ENCODE results near the gene UROD.
"Not testable (repeated sequence)": the region's sequence is repeated elsewhere in the genome, so short reads cannot be mapped to it uniquely, and the experiment has no call there.

UROD gene

DNA sequence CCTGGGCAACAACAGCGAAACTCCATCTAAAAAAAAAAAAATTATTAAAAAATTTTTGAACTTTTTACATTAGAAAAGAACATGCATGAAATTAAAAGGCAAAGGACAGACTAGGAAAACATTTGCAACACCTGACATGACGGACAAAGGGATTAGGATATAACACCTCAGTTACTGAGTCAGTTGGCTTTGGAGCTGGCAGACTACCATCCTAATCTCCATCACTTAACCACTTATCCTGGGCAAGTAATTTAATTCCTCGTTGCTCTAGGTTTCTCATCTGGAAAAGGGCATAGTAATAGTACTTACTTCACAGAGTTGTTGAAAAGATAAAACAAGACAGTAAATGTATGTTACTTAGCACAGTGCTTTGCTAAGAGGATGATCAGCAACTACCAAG lies 12.8 kb upstream of the UROD start:
- H3K4me3 ChIP-seq (ENCODE audit: low read depth, low read length) = no peak overlapping the region
- DNase-seq = no peak
- in situ Hi-C loops (cut with HindIII; ENCODE audit: low pct_ligation_motif_present, low sequenced_read_pairs) = no loop called here
- no peak overlapping the region for H3K27ac ChIP-seq
- peaks cover 19% of the 10 kb centered on the region for H3K36me3 ChIP-seq (replicated peaks)
- TF ChIP-seq, protein P1, sequence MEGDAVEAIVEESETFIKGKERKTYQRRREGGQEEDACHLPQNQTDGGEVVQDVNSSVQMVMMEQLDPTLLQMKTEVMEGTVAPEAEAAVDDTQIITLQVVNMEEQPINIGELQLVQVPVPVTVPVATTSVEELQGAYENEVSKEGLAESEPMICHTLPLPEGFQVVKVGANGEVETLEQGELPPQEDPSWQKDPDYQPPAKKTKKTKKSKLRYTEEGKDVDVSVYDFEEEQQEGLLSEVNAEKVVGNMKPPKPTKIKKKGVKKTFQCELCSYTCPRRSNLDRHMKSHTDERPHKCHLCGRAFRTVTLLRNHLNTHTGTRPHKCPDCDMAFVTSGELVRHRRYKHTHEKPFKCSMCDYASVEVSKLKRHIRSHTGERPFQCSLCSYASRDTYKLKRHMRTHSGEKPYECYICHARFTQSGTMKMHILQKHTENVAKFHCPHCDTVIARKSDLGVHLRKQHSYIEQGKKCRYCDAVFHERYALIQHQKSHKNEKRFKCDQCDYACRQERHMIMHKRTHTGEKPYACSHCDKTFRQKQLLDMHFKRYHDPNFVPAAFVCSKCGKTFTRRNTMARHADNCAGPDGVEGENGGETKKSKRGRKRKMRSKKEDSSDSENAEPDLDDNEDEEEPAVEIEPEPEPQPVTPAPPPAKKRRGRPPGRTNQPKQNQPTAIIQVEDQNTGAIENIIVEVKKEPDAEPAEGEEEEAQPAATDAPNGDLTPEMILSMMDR (IDR thresholded peaks at IDR 0.05; ENCODE audit: low read depth, low read length, missing control alignments) = no peak
- no peaks in the 10 kb centered on the region for H3K27me3 ChIP-seq (replicated peaks)

DNA sequence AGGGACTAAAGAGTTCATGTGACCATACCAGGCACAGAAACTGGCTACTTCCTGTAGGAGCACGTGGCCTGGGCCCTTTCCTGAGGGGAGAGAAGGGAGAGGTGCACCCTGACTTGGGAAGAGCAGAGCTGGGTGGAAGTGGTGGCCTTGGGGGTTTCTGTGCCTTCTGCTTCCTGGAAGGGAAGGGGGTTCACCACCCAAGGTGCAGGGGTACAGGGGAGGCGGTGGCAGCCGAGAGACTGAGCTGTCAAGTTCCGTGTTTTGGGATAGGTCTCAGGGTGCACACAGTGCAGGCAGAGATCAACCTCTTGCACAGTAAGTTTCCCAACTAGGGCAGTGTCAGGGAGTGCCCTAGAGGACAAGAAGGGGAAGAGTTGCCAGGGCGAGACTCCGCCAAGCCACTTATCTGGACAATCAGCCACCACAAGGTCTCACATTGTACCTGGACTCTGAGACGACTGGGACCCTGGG lies 11.0 kb upstream of the UROD start:
- no peaks in the 10 kb centered on the region for H3K27me3 ChIP-seq (replicated peaks)
- H3K36me3 ChIP-seq (replicated peaks) = peaks cover 36% of the 10 kb centered on the region
- H3K27ac ChIP-seq = no peak overlapping the region
- no peak for DNase-seq
- TF ChIP-seq, protein P1 (IDR thresholded peaks at IDR 0.05; ENCODE audit: low read depth, low read length, missing control alignments) = no peak
- H3K4me3 ChIP-seq (ENCODE audit: low read depth, low read length) = no peak overlapping the region
- in situ Hi-C loops (cut with HindIII; ENCODE audit: low pct_ligation_motif_present, low sequenced_read_pairs) = loop anchor here (25.0 kb wide), 1 partner anchor 311 kb away; no protein-coding TSS in a partner anchor

DNA sequence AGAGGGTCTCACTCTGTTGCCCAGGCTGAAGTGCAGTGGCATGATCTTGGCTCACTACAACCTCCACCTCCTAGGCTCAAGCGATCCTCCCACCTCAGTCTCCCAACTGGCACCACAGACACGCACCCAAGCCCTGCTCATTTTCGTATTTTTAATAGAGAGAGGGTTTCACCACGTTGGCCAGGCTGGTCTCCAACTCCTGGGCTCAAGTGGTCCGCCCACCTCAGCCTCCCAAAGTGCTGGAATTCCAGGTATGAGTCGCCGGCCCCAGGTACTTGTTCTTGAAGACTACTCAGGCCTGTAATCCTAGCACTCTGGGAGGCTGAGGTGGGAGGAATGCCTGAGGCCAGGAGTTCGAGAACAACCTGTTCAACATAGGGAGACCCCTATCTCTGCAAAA lies 10.5 kb upstream of the UROD start:
- H3K36me3 ChIP-seq (replicated peaks) = peaks cover 40% of the 10 kb centered on the region
- not testable (repeated sequence) for H3K27ac ChIP-seq

DNA sequence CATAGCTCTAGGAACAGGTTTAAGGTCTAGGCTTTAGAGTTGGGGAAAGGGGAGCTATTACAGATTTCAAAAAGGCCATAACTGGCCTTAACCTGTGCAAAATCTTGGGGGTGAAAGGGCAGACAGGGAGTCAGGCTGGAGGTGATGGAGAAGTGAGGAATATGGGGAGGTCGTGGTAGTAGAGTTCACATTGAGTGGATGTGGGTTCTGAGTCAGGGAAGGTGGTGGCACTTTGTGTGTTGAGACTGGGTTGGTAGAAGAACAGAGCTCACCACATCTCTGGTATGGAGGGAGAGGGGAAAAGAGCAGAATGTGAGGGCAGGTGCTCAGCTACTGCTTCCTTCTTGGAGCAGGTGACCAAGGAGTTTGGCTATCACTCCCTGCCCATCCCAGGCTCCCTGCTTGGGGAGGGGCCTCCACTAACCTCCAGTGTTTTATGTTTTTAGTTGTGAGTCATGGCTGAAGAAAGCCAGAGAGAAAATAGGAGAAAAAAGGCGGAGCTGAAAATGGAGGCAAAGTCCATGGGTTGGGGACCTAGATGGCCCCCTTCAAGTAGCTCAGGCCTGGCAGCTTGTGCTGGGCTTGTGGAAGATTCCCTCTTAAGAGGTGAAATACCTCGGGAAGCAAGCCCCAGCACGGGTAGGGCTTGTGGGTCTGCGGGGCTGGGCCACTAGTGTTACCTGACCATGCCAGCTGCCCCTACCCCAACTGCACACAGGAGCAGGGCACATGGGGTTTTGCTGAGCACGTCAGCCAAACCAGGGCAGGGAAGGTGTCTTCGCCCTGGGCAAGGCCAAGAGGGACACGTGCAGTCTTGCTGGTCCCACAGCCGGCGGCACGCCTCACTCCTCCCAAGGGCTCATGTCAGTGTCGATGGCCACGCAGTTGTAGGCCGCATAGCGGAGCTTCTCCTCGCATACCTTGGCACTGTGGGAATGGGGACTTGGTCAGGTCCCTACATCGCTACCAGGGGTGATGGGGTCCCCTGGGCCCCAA lies 9.1 kb upstream of the UROD start:
- peaks cover 53% of the 10 kb centered on the region for H3K36me3 ChIP-seq (replicated peaks)
- in situ Hi-C loops (cut with HindIII; ENCODE audit: low pct_ligation_motif_present, low sequenced_read_pairs) = loop anchor here (25.0 kb wide), 1 partner anchor 309 kb away; no protein-coding TSS in a partner anchor

More for the DNA sequence above, 10.5 kb upstream of the UROD start:
- in situ Hi-C loops (cut with HindIII; ENCODE audit: low pct_ligation_motif_present, low sequenced_read_pairs) = loop anchor here (25.0 kb wide), 1 partner anchor 311 kb away; no protein-coding TSS in a partner anchor
- H3K27me3 ChIP-seq (replicated peaks); H3K4me3 ChIP-seq (ENCODE audit: low read depth, low read length); DNase-seq: not testable (repeated sequence)

DNA sequence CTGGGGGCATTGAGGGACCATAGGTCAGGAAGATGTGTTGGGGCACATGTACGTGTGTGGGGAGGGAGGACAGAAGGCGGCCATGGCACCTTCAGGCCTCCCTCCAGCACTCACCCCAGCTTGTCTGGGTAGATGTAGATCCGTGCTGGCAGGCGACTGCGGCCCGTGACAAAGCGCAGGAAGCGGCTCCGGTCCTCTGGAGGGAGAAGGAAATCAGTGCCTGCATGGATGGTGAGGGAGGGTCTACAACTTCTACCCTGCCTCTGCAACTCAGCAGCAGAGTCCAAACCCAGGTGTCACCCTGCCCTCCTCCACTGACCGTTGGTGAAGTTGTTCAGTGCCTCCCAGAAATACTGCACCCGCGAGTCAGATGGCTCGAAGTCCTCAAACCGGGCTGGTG lies 8.3 kb upstream of the UROD start:
- H3K27me3 ChIP-seq (replicated peaks) = no peaks in the 10 kb centered on the region
- H3K4me3 ChIP-seq (ENCODE audit: low read depth, low read length) = no peak overlapping the region
- peaks cover 61% of the 10 kb centered on the region for H3K36me3 ChIP-seq (replicated peaks)
- in situ Hi-C loops (cut with HindIII; ENCODE audit: low pct_ligation_motif_present, low sequenced_read_pairs) = loop anchor here (25.0 kb wide), 1 partner anchor 309 kb away; no protein-coding TSS in a partner anchor
- H3K27ac ChIP-seq = no peak overlapping the region
- no peak for DNase-seq
- TF ChIP-seq, protein P1 (IDR thresholded peaks at IDR 0.05; ENCODE audit: low read depth, low read length, missing control alignments) = no peak

More for the DNA sequence above, 9.1 kb upstream of the UROD start:
- DNase-seq = no peak
- Histone ChIP-seq H3K4me3 (ENCODE audit: low read depth, low read length) (no peak overlapping the region), H3K27me3 (replicated peaks) (no peaks in the 10 kb centered on the region), H3K27ac (no peak overlapping the region)
- TF ChIP-seq, protein P1 (IDR thresholded peaks at IDR 0.05; ENCODE audit: low read depth, low read length, missing control alignments) = no peak

DNA sequence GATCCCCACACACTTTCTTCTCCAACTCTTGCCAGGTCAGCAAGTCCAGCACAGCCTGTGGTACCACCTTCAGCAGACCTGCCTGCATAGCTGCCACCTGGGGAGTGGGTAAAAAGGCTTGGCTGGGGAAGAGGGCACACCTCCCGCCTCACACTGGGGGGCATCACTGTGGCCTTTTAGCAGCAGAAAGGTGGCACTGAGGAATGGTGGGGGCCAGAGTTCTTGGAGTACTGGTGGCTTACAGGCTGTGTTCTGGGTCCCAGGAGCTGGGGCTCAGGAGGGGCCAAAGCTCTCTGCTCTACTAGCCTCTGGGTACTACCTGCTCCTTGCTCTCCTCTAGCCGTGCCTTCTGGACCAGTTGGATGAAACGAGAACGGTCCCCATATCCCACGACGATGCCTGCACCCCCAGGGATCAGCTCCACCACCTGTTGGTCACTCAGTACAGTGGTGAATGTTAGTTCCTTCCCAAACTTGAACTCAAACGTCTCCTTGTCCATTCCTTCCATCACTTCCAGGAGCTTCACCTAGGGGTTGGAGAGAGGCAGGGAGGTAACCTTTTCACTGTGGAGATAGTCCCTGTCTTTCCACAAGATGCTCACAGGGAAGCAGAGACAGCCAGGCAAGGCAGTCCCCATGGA lies 7.7 kb upstream of the UROD start:
- in situ Hi-C loops (cut with HindIII; ENCODE audit: low pct_ligation_motif_present, low sequenced_read_pairs) = loop anchor here (25.0 kb wide), 1 partner anchor 308 kb away; no protein-coding TSS in a partner anchor
- TF ChIP-seq, protein P1 (IDR thresholded peaks at IDR 0.05; ENCODE audit: low read depth, low read length, missing control alignments) = no peak
- DNase-seq = no peak
- Histone ChIP-seq H3K27me3 (replicated peaks) (no peaks in the 10 kb centered on the region), H3K36me3 (replicated peaks) (peaks cover 68% of the 10 kb centered on the region), H3K4me3 (ENCODE audit: low read depth, low read length) (no peak overlapping the region), H3K27ac (no peak overlapping the region)

Data from brain microvascular endothelial cell (primary cell).